Glutamatergic neuron (in vitro differentiated cells): ENCODE measurements around the gene COL25A1. TPM values are rescaled to one million over a fixed set of nuclear protein-coding genes. Genes with fewer than 3 reads are reported as not detected.

Experiments used
- DNase-seq: peaks from one replicate; pipeline ENCODE4 v3.0.0; 2022
- H3K27ac Mint-ChIP-seq: one replicate; pipeline ENCODE4 v1.8.0; 2020; ENCODE audit warnings: mild to moderate bottlenecking, mixed read lengths, inconsistent platforms; ENCODE audit not compliant: unreplicated experiment
- H3K27me3 Mint-ChIP-seq: one replicate; pipeline ENCODE4 v1.8.0; 2020; ENCODE audit warnings: mild to moderate bottlenecking, moderate library complexity, mixed read lengths, inconsistent platforms; ENCODE audit not compliant: unreplicated experiment
- H3K36me3 Mint-ChIP-seq: one replicate; pipeline ENCODE4 v1.8.0; 2020; ENCODE audit warnings: mild to moderate bottlenecking, mixed read lengths, inconsistent platforms; ENCODE audit not compliant: unreplicated experiment
- H3K4me1 Mint-ChIP-seq: one replicate; pipeline ENCODE4 v1.8.0; 2020; ENCODE audit warnings: mild to moderate bottlenecking, low read depth, mixed read lengths, inconsistent platforms; ENCODE audit not compliant: unreplicated experiment
- H3K4me3 Mint-ChIP-seq: one replicate; pipeline ENCODE4 v1.8.0; 2020; ENCODE audit warnings: mild to moderate bottlenecking, mixed read lengths, inconsistent platforms; ENCODE audit not compliant: unreplicated experiment
- H3K9me3 Mint-ChIP-seq: one replicate; pipeline ENCODE4 v1.8.0; 2020; ENCODE audit warnings: mild to moderate bottlenecking, moderate library complexity, mixed read lengths, inconsistent platforms; ENCODE audit not compliant: unreplicated experiment
- total RNA-seq: library from RNA; stranded (reverse); fragmentation: NEBNext Ultra II Directional; extraction: Animal tissue kit (Norgen Biotek cat#: 25700); gene quantifications from one replicate; pipeline ENCODE4 v1.2.1, GENCODE V29; 2021; ENCODE audit not compliant: unreplicated experiment
- TF ChIP-seq, protein P1 (sequence below): fragments of 200-600 bp; sonication (generic); IDR thresholded peaks from one replicate; pipeline ENCODE4 v1.5.0; 2021; ENCODE audit not compliant: partially characterized antibody, unreplicated experiment

COL25A1 gene
- total RNA-seq, 1 donor from 2014 or later, result 1.1 TPM

DNA sequence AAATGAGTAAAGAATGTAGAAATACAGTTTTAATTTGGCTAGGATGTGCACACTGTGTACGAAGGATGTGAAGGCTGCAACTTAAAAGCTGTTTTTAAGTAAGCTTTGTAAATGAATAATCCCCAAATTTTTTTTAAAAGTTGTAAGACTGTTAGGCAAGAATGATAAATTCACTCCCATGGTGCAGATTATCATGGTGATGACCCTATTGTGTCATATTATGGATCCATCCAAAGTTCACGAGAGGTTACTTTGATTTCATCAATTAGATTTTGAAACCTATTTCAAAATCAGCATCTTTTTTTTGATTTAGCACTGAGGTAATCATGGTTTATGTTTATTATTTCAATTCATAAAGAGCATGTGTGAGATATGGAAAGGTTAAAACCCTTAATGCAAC is 476.7 kb downstream of the COL25A1 start:
- no peaks in the 10 kb centered on the region for H3K9me3 Mint-ChIP-seq
- no peaks in the 10 kb centered on the region for H3K27me3 Mint-ChIP-seq

DNA sequence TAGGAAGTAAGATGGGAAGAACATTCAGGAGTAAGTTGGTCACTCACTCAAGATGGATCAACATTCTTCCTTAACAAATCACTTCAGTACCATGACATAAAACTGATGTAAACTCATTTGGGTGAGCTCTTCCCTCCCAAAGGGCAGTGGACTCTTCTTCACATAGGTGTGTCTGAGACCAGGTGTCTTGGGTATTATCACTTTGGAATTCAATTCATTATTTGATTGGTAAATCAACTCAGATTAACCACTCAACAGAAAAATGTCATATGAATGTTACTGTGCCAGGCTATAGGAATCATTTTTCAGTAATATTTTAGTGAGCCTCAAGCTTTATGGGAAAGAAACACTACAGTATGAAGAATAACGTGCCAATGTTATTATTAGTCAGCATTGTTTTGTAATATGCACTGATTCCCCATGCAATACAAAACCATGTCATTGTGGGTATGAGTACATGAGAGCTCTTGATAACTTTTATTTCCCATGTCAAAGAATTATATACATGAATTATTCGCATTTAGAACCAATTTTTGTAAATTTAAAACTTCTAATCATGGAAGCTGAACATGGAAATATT is 481.0 kb downstream of the COL25A1 start:
- no peaks in the 10 kb centered on the region for H3K36me3 Mint-ChIP-seq
- no peaks in the 10 kb centered on the region for H3K27me3 Mint-ChIP-seq
- H3K9me3 Mint-ChIP-seq, result no peaks in the 10 kb centered on the region
- H3K4me3 Mint-ChIP-seq, result no peak overlapping the region
- no peak overlapping the region for H3K27ac Mint-ChIP-seq
- no peak for DNase-seq
- H3K4me1 Mint-ChIP-seq, result no peaks in the 10 kb centered on the region
- TF ChIP-seq, protein P1, sequence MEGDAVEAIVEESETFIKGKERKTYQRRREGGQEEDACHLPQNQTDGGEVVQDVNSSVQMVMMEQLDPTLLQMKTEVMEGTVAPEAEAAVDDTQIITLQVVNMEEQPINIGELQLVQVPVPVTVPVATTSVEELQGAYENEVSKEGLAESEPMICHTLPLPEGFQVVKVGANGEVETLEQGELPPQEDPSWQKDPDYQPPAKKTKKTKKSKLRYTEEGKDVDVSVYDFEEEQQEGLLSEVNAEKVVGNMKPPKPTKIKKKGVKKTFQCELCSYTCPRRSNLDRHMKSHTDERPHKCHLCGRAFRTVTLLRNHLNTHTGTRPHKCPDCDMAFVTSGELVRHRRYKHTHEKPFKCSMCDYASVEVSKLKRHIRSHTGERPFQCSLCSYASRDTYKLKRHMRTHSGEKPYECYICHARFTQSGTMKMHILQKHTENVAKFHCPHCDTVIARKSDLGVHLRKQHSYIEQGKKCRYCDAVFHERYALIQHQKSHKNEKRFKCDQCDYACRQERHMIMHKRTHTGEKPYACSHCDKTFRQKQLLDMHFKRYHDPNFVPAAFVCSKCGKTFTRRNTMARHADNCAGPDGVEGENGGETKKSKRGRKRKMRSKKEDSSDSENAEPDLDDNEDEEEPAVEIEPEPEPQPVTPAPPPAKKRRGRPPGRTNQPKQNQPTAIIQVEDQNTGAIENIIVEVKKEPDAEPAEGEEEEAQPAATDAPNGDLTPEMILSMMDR, result no peak

More for the DNA sequence above, 476.7 kb downstream of the COL25A1 start:
- TF ChIP-seq, protein P1, result no peak
- Mint-ChIP-seq H3K4me3 (no peak overlapping the region), H3K4me1 (peaks cover 3% of the 10 kb centered on the region), H3K36me3 (no peaks in the 10 kb centered on the region), H3K27ac (no peak overlapping the region)
- DNase-seq, result no peak

DNA sequence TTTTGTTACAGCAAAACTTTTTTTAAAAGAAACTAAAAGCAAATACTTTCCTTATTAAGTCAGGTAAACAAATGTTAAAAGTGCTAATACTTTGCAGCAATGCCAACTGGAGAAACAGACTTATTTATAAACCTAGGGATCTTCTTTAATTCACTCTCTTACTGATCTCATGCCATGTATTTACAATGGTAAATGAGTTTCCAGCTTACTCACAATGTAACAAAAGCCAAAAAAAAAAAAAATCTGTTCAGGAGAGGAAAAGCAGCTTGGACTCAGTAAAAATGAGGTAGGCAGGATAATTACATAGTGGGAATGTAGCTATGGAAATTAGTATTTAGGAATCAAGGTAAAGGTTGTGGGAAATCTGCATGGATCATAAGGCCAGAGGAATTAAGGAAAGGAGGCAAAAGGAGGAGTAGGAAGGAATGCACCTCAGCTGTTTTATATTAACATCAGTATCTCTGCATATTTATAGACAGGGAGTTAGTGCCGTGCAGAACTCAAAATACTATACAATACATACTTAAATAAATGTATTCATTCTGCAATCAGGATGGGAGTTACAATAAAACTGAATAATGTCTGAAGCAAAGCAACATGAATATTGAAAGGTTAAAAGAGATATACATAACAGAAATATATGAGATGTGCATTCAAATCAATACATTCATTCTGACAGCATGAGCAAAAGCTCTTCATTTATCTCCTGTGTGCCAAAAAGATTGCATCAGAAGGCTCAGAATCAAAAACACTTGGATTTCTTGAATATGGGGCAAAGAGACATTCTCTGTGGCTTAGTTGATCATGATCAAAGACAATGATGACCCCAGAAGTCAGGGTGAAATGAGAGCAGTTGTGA is 481.7 kb downstream of the COL25A1 start:
- Mint-ChIP-seq H3K4me1 (no peaks in the 10 kb centered on the region), H3K27ac (no peak overlapping the region), H3K36me3 (no peaks in the 10 kb centered on the region), H3K27me3 (no peaks in the 10 kb centered on the region), H3K4me3 (no peak overlapping the region), H3K9me3 (no peaks in the 10 kb centered on the region)
- TF ChIP-seq, protein P1, result no peak
- no peak for DNase-seq

- Mint-ChIP-seq H3K9me3 (no peaks in the 10 kb centered on the region), H3K4me1 (no peaks in the 10 kb centered on the region), H3K4me3 (no peak overlapping the region), H3K27me3 (no peaks in the 10 kb centered on the region), H3K36me3 (no peaks in the 10 kb centered on the region), H3K27ac (no peak overlapping the region)
- no peak for DNase-seq
- TF ChIP-seq, protein P1, result no peak
Measured at GRCh38 chr4:108814326-108814725, 488.1 kb downstream of the COL25A1 start.

DNA sequence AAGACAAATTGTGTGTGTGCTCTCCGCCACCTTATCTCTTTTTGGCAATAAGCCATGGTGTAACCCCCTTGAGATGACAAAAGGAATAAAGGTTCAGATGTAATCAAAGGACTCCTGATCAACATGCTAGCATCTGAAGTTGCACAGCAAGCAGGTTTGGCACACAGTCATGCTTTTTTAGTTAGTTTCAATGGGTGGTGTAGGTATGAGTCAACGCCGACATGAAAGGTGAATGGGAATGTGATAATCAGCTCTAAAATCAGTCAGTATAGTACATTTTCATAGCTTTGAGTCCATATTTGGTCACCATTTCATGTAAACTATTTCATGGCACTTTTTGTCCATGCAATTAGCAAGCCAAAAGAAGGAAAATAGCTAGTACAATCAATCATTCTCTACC is 489.2 kb downstream of the COL25A1 start:
- H3K9me3 Mint-ChIP-seq, result no peaks in the 10 kb centered on the region
- H3K4me3 Mint-ChIP-seq, result no peak overlapping the region
- no peak overlapping the region for H3K27ac Mint-ChIP-seq
- H3K27me3 Mint-ChIP-seq, result no peaks in the 10 kb centered on the region
- no peaks in the 10 kb centered on the region for H3K36me3 Mint-ChIP-seq
- H3K4me1 Mint-ChIP-seq, result no peaks in the 10 kb centered on the region
- TF ChIP-seq, protein P1, result no peak
- DNase-seq, result no peak
